GM23248 (cell line): ENCODE data around the gene SLC43A2. TPM values are rescaled to one million over a fixed set of nuclear protein-coding genes. Genes with fewer than 3 reads are reported as not detected.
"Not testable (repeated sequence)": the region's sequence is repeated elsewhere in the genome, so short reads cannot be mapped to it uniquely, and the experiment has no call there.

Experiments used
- DNase-seq: peaks from one replicate; pipeline ENCODE4 v3.0.0-alpha.2; 2015
- H2AFZ ChIP-seq: fragments of 200-600 bp; sonication (generic); 2 replicates; pipeline ENCODE4 v1.6.1; 2016; ENCODE audit warnings: antibody characterized with exemption
- H3F3A ChIP-seq: fragments of 200-600 bp; sonication (generic); 2 replicates; pipeline ENCODE4 v1.6.1; 2016; ENCODE audit warnings: mild to moderate bottlenecking, antibody characterized with exemption, mixed run types; ENCODE audit not compliant: insufficient read depth
- H3K27ac ChIP-seq: fragments of 200-600 bp; sonication (generic); 2 replicates; pipeline ENCODE4 v1.5.1; 2016; ENCODE audit warnings: mild to moderate bottlenecking
- H3K27me3 ChIP-seq: fragments of 200-600 bp; sonication (generic); replicated peaks from 2 replicates; pipeline ENCODE4 v1.6.1; 2016; ENCODE audit warnings: mild to moderate bottlenecking; ENCODE audit not compliant: insufficient read depth
- H3K36me3 ChIP-seq: fragments of 200-600 bp; sonication (generic); 2 replicates; pipeline ENCODE4 v1.6.1; 2016; ENCODE audit warnings: low read depth, mild to moderate bottlenecking
- H3K4me1 ChIP-seq: fragments of 200-600 bp; sonication (generic); 2 replicates; pipeline ENCODE4 v1.6.1; 2016; ENCODE audit warnings: mild to moderate bottlenecking; ENCODE audit not compliant: insufficient read depth
- H3K4me2 ChIP-seq: fragments of 200-600 bp; sonication (generic); one replicate; pipeline ENCODE4 v1.6.1; 2016; ENCODE audit warnings: mild to moderate bottlenecking; ENCODE audit not compliant: unreplicated experiment
- H3K4me3 ChIP-seq: fragments of 200-600 bp; sonication (generic); 2 replicates; pipeline ENCODE4 v1.5.1; 2016; ENCODE audit warnings: mild to moderate bottlenecking
- H3K79me2 ChIP-seq: fragments of 200-600 bp; sonication (generic); 2 replicates; pipeline ENCODE4 v1.6.1; 2016; ENCODE audit warnings: mild to moderate bottlenecking; ENCODE audit not compliant: insufficient read depth
- H3K9ac ChIP-seq: fragments of 200-600 bp; sonication (generic); 2 replicates; pipeline ENCODE4 v1.6.1; 2016; ENCODE audit warnings: mild to moderate bottlenecking
- H3K9me2 ChIP-seq: fragments of 200-600 bp; sonication (generic); 2 replicates; pipeline ENCODE4 v1.6.1; 2016; ENCODE audit warnings: mixed run types, mild to moderate bottlenecking, moderate library complexity; ENCODE audit not compliant: insufficient read depth
- H3K9me3 ChIP-seq: fragments of 200-600 bp; sonication (generic); one replicate; pipeline ENCODE4 v1.6.1; 2017; ENCODE audit warnings: low read depth
- H4K20me1 ChIP-seq: fragments of 200-600 bp; sonication (generic); 2 replicates; pipeline ENCODE4 v1.6.0; 2016; ENCODE audit not compliant: insufficient read depth
- EZH2 ChIP-seq: fragments of 200-600 bp; sonication (generic); IDR thresholded peaks from 2 replicates; pipeline ENCODE4 v1.6.1; 2018; ENCODE audit warnings: antibody characterized with exemption, mild to moderate bottlenecking; ENCODE audit not compliant: insufficient read depth, poor library complexity, severe bottlenecking
- EZH2phosphoT487 ChIP-seq: fragments of 200-600 bp; sonication (generic); IDR thresholded peaks from 2 replicates; pipeline ENCODE4 v1.6.1; 2018; ENCODE audit warnings: antibody characterized with exemption, moderate library complexity, mild to moderate bottlenecking, low read depth; ENCODE audit not compliant: insufficient read depth
- WGBS, 2 experiments: methylation state at CpG; one replicate each; pipeline ENCODE4 v1.1.6; 2015 to 2017; ENCODE audit warnings: low lambda C conversion rate in 2 of 2, low coverage in 1 of 2; ENCODE audit errors: missing lambda C conversion rate in 2 of 2; 5-methylcytosine and 5-hydroxymethylcytosine counted together
- in situ Hi-C: fragments of 300-500 bp; cut with MboI; formaldehyde crosslinking; loops from 2 replicates; pipeline ENCODE4 v1.15.0; 2020
- polyA plus RNA-seq: library from polyadenylated mRNA; unstranded; fragments of >200 nt; fragmentation: Nextera tagmentation; extraction: Ambion mirVana; gene quantifications from 2 replicates; pipeline ENCODE4 v1.2.1, GENCODE V29; 2016
- total RNA-seq: library from RNA; depleted of rRNA; stranded (reverse); fragments of >200 nt; shearing (Covaris generic); gene quantifications from 2 replicates; pipeline ENCODE4 v1.2.3, GENCODE V29; 2014

The SLC43A2 gene
- total and polyA plus RNA-seq, 2 experiments from 2014 or later: 6.0 to 8.6 TPM

GRCh38 chr17:1529863-1530262 is 98.8 kb downstream of the SLC43A2 start:
- H3K79me2 ChIP-seq: no peaks in the 10 kb centered on the region
- H3K4me3 ChIP-seq: no peak overlapping the region
- H3K9ac ChIP-seq: no peak overlapping the region
- H3K36me3 ChIP-seq: peaks cover 22% of the 10 kb centered on the region; the same call in 1 of the 2 replicates
- DNase-seq: no peak
- no peaks in the 10 kb centered on the region for H3K9me3 ChIP-seq
- TF ChIP-seq EZH2: no peak
- no peak for TF ChIP-seq EZH2phosphoT487
- no peaks in the 10 kb centered on the region for H3K4me1 ChIP-seq
- H3K4me2 ChIP-seq: no peak overlapping the region
- H3F3A ChIP-seq: no peaks in the 10 kb centered on the region
- 70 to 74% methylated on average over 2 of the region's 2 CpGs for WGBS, 2 experiments
- no peaks in the 10 kb centered on the region for H3K27me3 ChIP-seq
- H2AFZ ChIP-seq: no peak overlapping the region
- no peaks in the 10 kb centered on the region for H3K9me2 ChIP-seq
- H3K27ac ChIP-seq: no peak overlapping the region
- H4K20me1 ChIP-seq: no peaks in the 10 kb centered on the region
- in situ Hi-C loops: no loop called here

GRCh38 chr17:1526876-1527275 is 101.8 kb downstream of the SLC43A2 start:
- DNase-seq, H3K27ac ChIP-seq, in situ Hi-C loops, H3K79me2 ChIP-seq, H4K20me1 ChIP-seq, H2AFZ ChIP-seq, H3K4me3 ChIP-seq, H3K4me1 ChIP-seq, H3F3A ChIP-seq, H3K9me2 ChIP-seq, H3K9ac ChIP-seq, H3K4me2 ChIP-seq, H3K27me3 ChIP-seq, H3K9me3 ChIP-seq: not testable (repeated sequence)
- H3K36me3 ChIP-seq: peaks cover 22% of the 10 kb centered on the region; the same call in 1 of the 2 replicates
- 94% methylated on average over 4 of the region's 4 CpGs for WGBS, 2 experiments

- H3K79me2 ChIP-seq: peaks cover 6% of the 10 kb centered on the region
- in situ Hi-C loops: loop anchor here (25.0 kb wide), 1 partner anchor 260 kb away; the partner anchor contains the start of gene BHLHA9
- H3K9me2 ChIP-seq: no peaks in the 10 kb centered on the region
- H2AFZ ChIP-seq: no peak overlapping the region
- WGBS, 2 experiments: 98 to 99% methylated on average over 5 of the region's 5 CpGs
- no peak for DNase-seq
- H3F3A ChIP-seq: peaks cover 19% of the 10 kb centered on the region
- peaks cover 3% of the 10 kb centered on the region; the same call in 1 of the 2 replicates for H3K4me1 ChIP-seq
- no peak overlapping the region for H3K4me2 ChIP-seq
- TF ChIP-seq EZH2phosphoT487: no peak
- TF ChIP-seq EZH2: no peak
- H3K27ac ChIP-seq: no peak overlapping the region
- H3K9me3 ChIP-seq: no peaks in the 10 kb centered on the region
- H4K20me1 ChIP-seq: no peaks in the 10 kb centered on the region
- no peak overlapping the region for H3K4me3 ChIP-seq
- peaks cover 15% of the 10 kb centered on the region; the same call in 1 of the 2 replicates for H3K36me3 ChIP-seq
- H3K27me3 ChIP-seq: no peaks in the 10 kb centered on the region
- no peak overlapping the region for H3K9ac ChIP-seq
Measured at GRCh38 chr17:1522626-1523025, 106.0 kb downstream of the SLC43A2 start.

DNA sequence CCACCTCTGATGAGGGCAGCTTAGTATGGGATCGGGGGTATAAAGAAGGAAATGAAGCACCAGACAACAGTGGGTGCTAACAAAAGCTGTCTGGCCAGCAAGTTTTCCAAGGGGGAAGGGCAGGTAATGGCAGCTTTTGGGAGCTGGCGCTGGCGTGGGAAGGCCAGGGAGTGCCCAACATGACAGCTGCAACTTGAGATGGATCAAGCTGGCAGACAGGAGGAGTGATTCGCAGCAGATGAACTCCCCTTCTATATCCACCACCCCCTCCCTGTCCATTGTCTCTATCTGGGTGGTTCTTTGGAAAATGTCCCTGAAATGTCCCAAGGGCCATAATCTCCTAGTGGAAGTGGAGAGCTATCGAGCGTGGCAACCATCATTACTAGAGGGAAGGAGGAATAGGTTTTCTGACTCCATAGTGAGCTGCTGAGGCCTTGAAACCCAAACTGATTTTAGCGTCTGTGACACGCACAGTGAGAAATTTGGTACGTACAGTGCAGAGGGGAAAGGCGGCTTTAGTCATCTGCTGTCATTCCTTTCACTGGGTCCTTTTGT is 107.5 kb downstream of the SLC43A2 start:
- in situ Hi-C loops: loop anchor here (25.0 kb wide), 1 partner anchor 259 kb away; the partner anchor contains the start of gene BHLHA9
- Histone ChIP-seq H2AFZ (no peak overlapping the region), H4K20me1 (no peaks in the 10 kb centered on the region), H3K9me2 (no peaks in the 10 kb centered on the region), H3K79me2 (peaks cover 16% of the 10 kb centered on the region), H3K9me3 (no peaks in the 10 kb centered on the region), H3K4me1 (peaks cover 5% of the 10 kb centered on the region; the same call in 1 of the 2 replicates), H3K27me3 (no peaks in the 10 kb centered on the region), H3K36me3 (0 out of 2 replicates have a peak, but pooled peaks cover 2% of the 10 kb centered on the region), H3K4me2 (no peak overlapping the region), H3K27ac (no peak overlapping the region), H3K9ac (no peak overlapping the region), H3K4me3 (no peak overlapping the region), H3F3A (peaks cover 21% of the 10 kb centered on the region)
- no peak for DNase-seq
- WGBS, 2 experiments: 68% methylated on average over 10 of the region's 10 CpGs
- TF ChIP-seq EZH2: no peak
